Measurements from ENCODE around the gene SRXN1.

SRXN1 gene

GRCh38 chr20:608970-609369 lies 44.0 kb downstream of the SRXN1 start:
- no peak for FAIRE-seq
- TF ChIP-seq POLR2A (IDR thresholded peaks at IDR 0.05; ENCODE audit: low read depth, low read length) (no peak), POLR2AphosphoS5 (IDR thresholded peaks at IDR 0.05; ENCODE audit: low read depth, low read length) (no peak), TAF1 (IDR thresholded peaks at IDR 0.05; ENCODE audit: borderline replicate concordance, low read depth, low read length) (no peak)
- DNase-seq (ENCODE audit: insufficient read length), result no peak

GRCh38 chr20:607476-607875 lies 45.5 kb downstream of the SRXN1 start:
- TF ChIP-seq TAF1 (IDR thresholded peaks at IDR 0.05; ENCODE audit: borderline replicate concordance, low read depth, low read length), result no peak
- DNase-seq (ENCODE audit: insufficient read length) (no peak), FAIRE-seq (no peak)

GRCh38 chr20:605237-605636 lies 47.8 kb downstream of the SRXN1 start:
- no peak for DNase-seq (ENCODE audit: insufficient read length)
- FAIRE-seq, result no peak
- no peak for TF ChIP-seq POLR2A (IDR thresholded peaks at IDR 0.05; ENCODE audit: low read depth, low read length)
- TF ChIP-seq POLR2AphosphoS5 (IDR thresholded peaks at IDR 0.05; ENCODE audit: low read depth, low read length), result no peak
- no peak for TF ChIP-seq TAF1 (IDR thresholded peaks at IDR 0.05; ENCODE audit: borderline replicate concordance, low read depth, low read length)

GRCh38 chr20:603116-603640 lies 49.8 kb downstream of the SRXN1 start:
- DNase-seq (ENCODE audit: insufficient read length) (no peak), FAIRE-seq (no peak)
- TF ChIP-seq POLR2A (IDR thresholded peaks at IDR 0.05; ENCODE audit: low read depth, low read length) (no peak), TAF1 (IDR thresholded peaks at IDR 0.05; ENCODE audit: borderline replicate concordance, low read depth, low read length) (no peak), POLR2AphosphoS5 (IDR thresholded peaks at IDR 0.05; ENCODE audit: low read depth, low read length) (no peak)

GRCh38 chr20:602111-602970 lies 50.7 kb downstream of the SRXN1 start:
- FAIRE-seq (no peak), DNase-seq (ENCODE audit: insufficient read length) (no peak)
- TF ChIP-seq POLR2A (IDR thresholded peaks at IDR 0.05; ENCODE audit: low read depth, low read length) (no peak), TAF1 (IDR thresholded peaks at IDR 0.05; ENCODE audit: borderline replicate concordance, low read depth, low read length) (no peak), POLR2AphosphoS5 (IDR thresholded peaks at IDR 0.05; ENCODE audit: low read depth, low read length) (no peak)

GRCh38 chr20:600736-601135 lies 52.3 kb downstream of the SRXN1 start:
- no peak for TF ChIP-seq TAF1 (IDR thresholded peaks at IDR 0.05; ENCODE audit: borderline replicate concordance, low read depth, low read length)
- TF ChIP-seq POLR2A (IDR thresholded peaks at IDR 0.05; ENCODE audit: low read depth, low read length), result no peak
- TF ChIP-seq POLR2AphosphoS5 (IDR thresholded peaks at IDR 0.05; ENCODE audit: low read depth, low read length), result no peak
- FAIRE-seq, result no peak
- DNase-seq (ENCODE audit: insufficient read length), result no peak

- TF ChIP-seq POLR2A (IDR thresholded peaks at IDR 0.05; ENCODE audit: low read depth, low read length), result no peak
- TF ChIP-seq POLR2AphosphoS5 (IDR thresholded peaks at IDR 0.05; ENCODE audit: low read depth, low read length), result no peak
- no peak for TF ChIP-seq TAF1 (IDR thresholded peaks at IDR 0.05; ENCODE audit: borderline replicate concordance, low read depth, low read length)
- DNase-seq (ENCODE audit: insufficient read length), result no peak
- no peak for FAIRE-seq
These were observed 52.9 kb downstream of the SRXN1 start for GRCh38 chr20:600141-600540.

GRCh38 chr20:598133-598850 lies 54.7 kb downstream of the SRXN1 start:
- no peak for TF ChIP-seq POLR2AphosphoS5 (IDR thresholded peaks at IDR 0.05; ENCODE audit: low read depth, low read length)
- TF ChIP-seq POLR2A (IDR thresholded peaks at IDR 0.05; ENCODE audit: low read depth, low read length), result no peak
- TF ChIP-seq TAF1 (IDR thresholded peaks at IDR 0.05; ENCODE audit: borderline replicate concordance, low read depth, low read length), result no peak
- FAIRE-seq (no peak), DNase-seq (ENCODE audit: insufficient read length) (no peak)

GRCh38 chr20:597560-597959 lies 55.4 kb downstream of the SRXN1 start:
- FAIRE-seq (no peak), DNase-seq (ENCODE audit: insufficient read length) (no peak)
- TF ChIP-seq POLR2AphosphoS5 (IDR thresholded peaks at IDR 0.05; ENCODE audit: low read depth, low read length), result no peak
- TF ChIP-seq POLR2A (IDR thresholded peaks at IDR 0.05; ENCODE audit: low read depth, low read length), result no peak
- TF ChIP-seq TAF1 (IDR thresholded peaks at IDR 0.05; ENCODE audit: borderline replicate concordance, low read depth, low read length), result no peak

All from GM12892 (cell line).